Heart right ventricle (tissue), 16 donors: Measurements from ENCODE around the gene SOX8. TPM values are rescaled to one million over a fixed set of nuclear protein-coding genes. Genes with fewer than 3 reads are reported as not detected.

Source experiments
- ATAC-seq, 8 donors: fragments of 200-7000 bp; cut with Tn5 transposase; one replicate each; pipeline ENCODE4 v1.9.1; 2020; ENCODE audit warnings: mild to moderate bottlenecking in 8 of 8, moderate library complexity in 8 of 8, moderate number of reproducible peaks in 1 of 8
- DNase-seq, 2 donors: peaks; one replicate each; pipeline ENCODE4 v3.0.0-alpha.2; 2020
- H3K27ac ChIP-seq, 10 donors: fragments of 200-600 bp; sonication (generic) in 2 of 10; one replicate each; pipeline versions ENCODE4 v1.5.0 to v1.8.0; 2020 to 2022; ENCODE audit warnings: mild to moderate bottlenecking in 3 of 10
- H3K27me3 ChIP-seq, 7 donors: fragments of 200-600 bp; one replicate each; pipeline ENCODE4 v1.8.0; 2021 to 2022; ENCODE audit warnings: mild to moderate bottlenecking in 2 of 7
- H3K36me3 ChIP-seq, 9 donors: fragments of 200-600 bp; sonication (generic) in 1 of 9; one replicate each; pipeline versions ENCODE4 v1.5.0 to v1.8.0; 2020 to 2022; ENCODE audit warnings: mild to moderate bottlenecking in 2 of 9
- H3K4me1 ChIP-seq, 9 donors: fragments of 200-600 bp; sonication (generic) in 1 of 9; one replicate each; pipeline versions ENCODE4 v1.5.0 to v1.8.0; 2020 to 2022; ENCODE audit warnings: mild to moderate bottlenecking in 4 of 9
- H3K4me3 ChIP-seq, 10 donors: fragments of 200-600 bp; sonication (generic) in 2 of 10; one replicate each; pipeline versions ENCODE4 v1.5.0 to v1.8.0; 2020 to 2022; ENCODE audit warnings: mild to moderate bottlenecking in 7 of 10, moderate library complexity in 2 of 10
- H3K9me3 ChIP-seq, 11 donors: fragments of 200-600 bp in 10 of 11; sonication (generic) in 2 of 11; one replicate each; pipeline versions ENCODE4 v1.5.0 to v1.8.0; 2013 to 2022; ENCODE audit warnings: mild to moderate bottlenecking in 2 of 11, control low read depth in 1 of 11, moderate library complexity in 1 of 11
- WGBS, 2 donors: extraction: QIAGEN DNeasy Blood & Tissue Kit; methylation state at CpG; one replicate each; pipeline ENCODE4 v1.1.7; 2013; ENCODE audit warnings: inconsistent platforms in 1 of 2; 5-methylcytosine and 5-hydroxymethylcytosine counted together
- intact Hi-C, 10 donors: fragments of 100-400 bp; cut with DNase I; formaldehyde crosslinking; loops; one replicate each; pipeline versions ENCODE4 v1.11.1 to v1.14.2; 2022
- polyA plus RNA-seq, 2 donors: library from polyadenylated mRNA; stranded (reverse); fragments of 200-250 nt; gene quantifications; one replicate each; pipeline ENCODE4 v1.2.3, GENCODE V29; 2013
- total RNA-seq, 10 donors: library from RNA; stranded (reverse); fragmentation: NEBNext Ultra II Directional in 3 of 10; extraction: Animal tissue kit (Norgen Biotek cat#: 25700) in 3 of 10; gene quantifications; one replicate each; pipeline versions ENCODE4 v1.2.1 to v1.2.4, GENCODE V29; 2021 to 2023
- TF ChIP-seq, protein P1 (sequence below), 9 donors: fragments of 200-600 bp; sonication (generic) in 2 of 9; IDR thresholded peaks; one replicate each; pipeline versions ENCODE4 v1.5.0 to v1.8.0; 2021 to 2022; ENCODE audit warnings: antibody characterized with exemption in 9 of 9, mild to moderate bottlenecking in 5 of 9, moderate library complexity in 1 of 9
- donor health status: Arrhythmogenic right ventricular cardiomyopathy.
- donor health status: ischemic (EF 13 %, LVEDD 7.1; RV severe dilation, severe dysfunction).
- donor health status: healthy with polysubstance abuse.
- donor health status: DM: no; HTN: yes; CAD: no.
- donor health status: DM: no; HTN: no; CAD: no.
- donor health status: ischemic (EF 25% LVEDD 6.9; RV normal size, moderate dysfunction).
- donor health status: ischemic (EF 25% LVEDD 5.7; RV mildly dilated, moderate dysfunction).
- donor health status: healthy.
- donor health status: DM: yes; HTN: yes; CAD: no.
- donor health status: Ischemic cardiomyopathy.
- donor health status: ischemic (EF 35%, LVEDD 5.7; RV mildly dilated, moderate dysfunction).
- donor health status: nonischemic (EF 11% LVEDD 7.7; RV severe dilation, severe dysfunction).
- donor health status: DM: yes; HTN: yes; CAD: no.
- donor health status: PGD.
- donor health status: ischemic (EF 29% LVEDD 5.4; RV normal size, mild dysfunction).
- donor health status: nonischemic (EF 23%, LVEDD 6.1; RV moderate dilation, normal function).

Gene SOX8
- total and polyA plus RNA-seq, 12 donors, result 0.35 to 2.3 (median 1.0) TPM

- DNase-seq (no peak), ATAC-seq (no peak)
- H3K9me3 ChIP-seq, result no peaks in the 10 kb centered on the region
- H3K4me1 ChIP-seq, result peaks cover 5 to 24% (median 14%) of the 10 kb centered on the region in 9 donors
- H3K27ac ChIP-seq, result no peak overlapping the region
- H3K27me3 ChIP-seq, result peaks cover 16 to 75% (median 42%) of the 10 kb centered on the region in 7 donors
- no peaks in the 10 kb centered on the region for H3K36me3 ChIP-seq
- H3K4me3 ChIP-seq, result no peak overlapping the region
- WGBS, 2 donors, result 83% methylated on average over 22 of the region's 22 CpGs
- TF ChIP-seq, protein P1, sequence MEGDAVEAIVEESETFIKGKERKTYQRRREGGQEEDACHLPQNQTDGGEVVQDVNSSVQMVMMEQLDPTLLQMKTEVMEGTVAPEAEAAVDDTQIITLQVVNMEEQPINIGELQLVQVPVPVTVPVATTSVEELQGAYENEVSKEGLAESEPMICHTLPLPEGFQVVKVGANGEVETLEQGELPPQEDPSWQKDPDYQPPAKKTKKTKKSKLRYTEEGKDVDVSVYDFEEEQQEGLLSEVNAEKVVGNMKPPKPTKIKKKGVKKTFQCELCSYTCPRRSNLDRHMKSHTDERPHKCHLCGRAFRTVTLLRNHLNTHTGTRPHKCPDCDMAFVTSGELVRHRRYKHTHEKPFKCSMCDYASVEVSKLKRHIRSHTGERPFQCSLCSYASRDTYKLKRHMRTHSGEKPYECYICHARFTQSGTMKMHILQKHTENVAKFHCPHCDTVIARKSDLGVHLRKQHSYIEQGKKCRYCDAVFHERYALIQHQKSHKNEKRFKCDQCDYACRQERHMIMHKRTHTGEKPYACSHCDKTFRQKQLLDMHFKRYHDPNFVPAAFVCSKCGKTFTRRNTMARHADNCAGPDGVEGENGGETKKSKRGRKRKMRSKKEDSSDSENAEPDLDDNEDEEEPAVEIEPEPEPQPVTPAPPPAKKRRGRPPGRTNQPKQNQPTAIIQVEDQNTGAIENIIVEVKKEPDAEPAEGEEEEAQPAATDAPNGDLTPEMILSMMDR (IDR thresholded peaks at IDR 0.05), result no peak
- intact Hi-C loops, result no loop called here
These were observed 2.6 kb downstream of the SOX8 start for GRCh38 chr16:984121-984694.

GRCh38 chr16:984736-985636 is 3.4 kb downstream of the SOX8 start:
- DNase-seq, result no peak
- Histone ChIP-seq H3K27me3 (peaks cover 13 to 73% (median 34%) of the 10 kb centered on the region in 7 donors), H3K4me3 (no peak overlapping the region), H3K36me3 (no peaks in the 10 kb centered on the region), H3K27ac (no peak overlapping the region), H3K9me3 (no peaks in the 10 kb centered on the region), H3K4me1 (peaks cover 4 to 21% (median 12%) of the 10 kb centered on the region in 9 donors)
- intact Hi-C loops, result no loop called here
- WGBS, 2 donors, result 90 to 92% methylated on average over 68 to 78 of the region's 78 CpGs
- TF ChIP-seq, protein P1 (IDR thresholded peaks at IDR 0.05), result no peak
- no peak for ATAC-seq

- no peak overlapping the region for H3K27ac ChIP-seq
- no peak for DNase-seq
- no peaks in the 10 kb centered on the region for H3K36me3 ChIP-seq
- no peaks in the 10 kb centered on the region for H3K9me3 ChIP-seq
- intact Hi-C loops, result no loop called here
- TF ChIP-seq, protein P1 (IDR thresholded peaks at IDR 0.05), result no peak
- peaks cover 6 to 72% (median 34%) of the 10 kb centered on the region in 7 donors for H3K27me3 ChIP-seq
- 76 to 81% methylated on average over 32 of the region's 32 CpGs for WGBS, 2 donors
- no peak for ATAC-seq
- no peak overlapping the region for H3K4me3 ChIP-seq
- peaks cover 0 to 14% (median 5%) of the 10 kb centered on the region in 9 donors for H3K4me1 ChIP-seq
These were observed 4.3 kb downstream of the SOX8 start for GRCh38 chr16:985646-986400.

DNA sequence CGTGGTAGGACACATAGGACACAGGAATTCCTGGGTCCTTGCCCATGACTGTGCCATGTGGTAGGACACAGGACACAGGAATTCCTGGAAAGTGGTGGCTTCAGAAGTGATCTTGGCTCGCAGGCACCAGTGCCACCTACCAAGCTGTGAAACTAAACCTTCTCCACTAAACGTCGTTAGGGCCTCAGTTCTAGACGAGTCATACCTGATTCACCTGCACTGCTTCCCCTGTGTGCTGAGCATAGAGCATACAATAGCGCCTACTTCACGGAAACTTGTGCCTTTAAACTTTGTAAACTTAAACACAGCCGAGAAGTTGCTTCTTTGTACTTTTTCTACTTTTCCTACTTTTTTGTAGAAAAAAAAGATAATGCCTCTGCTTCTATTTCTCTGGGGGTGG is 4.8 kb downstream of the SOX8 start:
- TF ChIP-seq, protein P1 (IDR thresholded peaks at IDR 0.05), result no peak
- no peaks in the 10 kb centered on the region for H3K36me3 ChIP-seq
- no peak for DNase-seq
- WGBS, 2 donors, result 85 to 87% methylated on average over 8 of the region's 8 CpGs
- peaks cover 0 to 14% (median 5%) of the 10 kb centered on the region in 9 donors for H3K4me1 ChIP-seq
- no peak overlapping the region for H3K27ac ChIP-seq
- no peak overlapping the region for H3K4me3 ChIP-seq
- H3K27me3 ChIP-seq, result peaks cover 6 to 73% (median 31%) of the 10 kb centered on the region in 7 donors
- no peak for ATAC-seq
- intact Hi-C loops, result no loop called here
- no peaks in the 10 kb centered on the region for H3K9me3 ChIP-seq
